WERI-Rb-1 (cell line): ENCODE results near the gene IL36A.

Experiments used
- DNase-seq: peaks from one replicate; pipeline ENCODE4 v3.0.0-alpha.2; 2020
- H3K27ac ChIP-seq: fragments of 250-450 bp; sonication (Bioruptor Pico); 2 replicates; pipeline ENCODE4 v1.5.1; 2020; ENCODE audit warnings: mild to moderate bottlenecking, moderate library complexity
- H3K27me3 ChIP-seq: fragments of 250-450 bp; sonication (Bioruptor Pico); 2 replicates; pipeline ENCODE4 v1.5.1; 2021; ENCODE audit warnings: mild to moderate bottlenecking, low read depth, moderate library complexity; ENCODE audit not compliant: insufficient read depth, severe bottlenecking
- H3K36me3 ChIP-seq: fragments of 250-450 bp; sonication (Bioruptor Pico); 2 replicates; pipeline ENCODE4 v1.5.1; 2020; ENCODE audit warnings: mild to moderate bottlenecking, moderate library complexity
- H3K4me3 ChIP-seq: 2 replicates; pipeline ENCODE4 v1.5.1; 2011; ENCODE audit warnings: low read depth, mild to moderate bottlenecking, control low read depth, low read length
- H3K9me3 ChIP-seq: fragments of 250-450 bp; sonication (Bioruptor Pico); 2 replicates; pipeline ENCODE4 v1.5.1; 2021; ENCODE audit warnings: mild to moderate bottlenecking, moderate library complexity; ENCODE audit not compliant: severe bottlenecking
- CTCF ChIP-seq: IDR thresholded peaks from 2 replicates; pipeline ENCODE4 v1.5.1; 2011; ENCODE audit warnings: low read depth, mild to moderate bottlenecking, control low read depth, inconsistent platforms, low read length

The IL36A gene

GRCh38 chr2:113005030-113005509, at the start of gene IL36A:
Gene IL36A (plus strand): TSS chr2:113005459. CDS start chr2:113005872, 413 bp downstream.
- Histone ChIP-seq H3K4me3 (no peak within 1 kb of the TSS), H3K9me3 (peaks cover 3% of the 10 kb centered on the region), H3K27me3 (no peaks in the 10 kb centered on the region), H3K27ac (no peak within 1 kb of the TSS), H3K36me3 (no peaks in the 10 kb centered on the region)
- TF ChIP-seq CTCF, result no peak
- no peak for DNase-seq

- H3K4me3 ChIP-seq, result no peak overlapping the region
- no peaks in the 10 kb centered on the region for H3K9me3 ChIP-seq
- H3K27ac ChIP-seq, result no peak overlapping the region
- TF ChIP-seq CTCF, result no peak
- H3K27me3 ChIP-seq, result no peaks in the 10 kb centered on the region
- DNase-seq, result no peak
- H3K36me3 ChIP-seq, result no peaks in the 10 kb centered on the region
These were observed 47.7 kb upstream of the IL36A start for GRCh38 chr2:112957511-112957910.

- Histone ChIP-seq H3K27me3 (no peaks in the 10 kb centered on the region), H3K9me3 (no peaks in the 10 kb centered on the region), H3K27ac (no peak overlapping the region), H3K36me3 (no peaks in the 10 kb centered on the region), H3K4me3 (no peak overlapping the region)
- DNase-seq, result peak; percentile 28
- TF ChIP-seq CTCF, result peak; percentile 81
These were observed 46.7 kb upstream of the IL36A start for GRCh38 chr2:112958428-112959108.

- H3K9me3 ChIP-seq, result no peaks in the 10 kb centered on the region
- H3K27me3 ChIP-seq, result no peaks in the 10 kb centered on the region
- H3K4me3 ChIP-seq, result no peak overlapping the region
- H3K27ac ChIP-seq, result no peak overlapping the region
- peak; percentile 42 for DNase-seq
- no peaks in the 10 kb centered on the region for H3K36me3 ChIP-seq
- TF ChIP-seq CTCF, result no peak
These were observed 46.0 kb upstream of the IL36A start for GRCh38 chr2:112959109-112959812.

GRCh38 chr2:112960230-112960825, 44.9 kb upstream of the IL36A start:
- Histone ChIP-seq H3K9me3 (no peaks in the 10 kb centered on the region), H3K36me3 (no peaks in the 10 kb centered on the region), H3K4me3 (no peak overlapping the region), H3K27ac (no peak overlapping the region), H3K27me3 (no peaks in the 10 kb centered on the region)
- TF ChIP-seq CTCF, result peak; percentile 26; the same call in 1 of the 2 replicates
- DNase-seq, result no peak
